AG09319 (cell line): ENCODE measurements around the gene SCART1.
"Not testable (repeated sequence)": the region's sequence is repeated elsewhere in the genome, so short reads cannot be mapped to it uniquely, and the experiment has no call there.

Experiments
- DNase-seq: peaks from one replicate; pipeline ENCODE4 v3.0.0-alpha.2; 2010; ENCODE audit warnings: low read depth; ENCODE audit errors: extremely low read depth
- CTCF ChIP-seq: IDR thresholded peaks from 2 replicates; pipeline ENCODE4 v1.5.1; 2011; ENCODE audit warnings: low read depth, mild to moderate bottlenecking, inconsistent platforms, low read length, moderate library complexity

Gene SCART1

GRCh38 chr10:133422807-133423771 is 30.7 kb upstream of the SCART1 start:
- no peak for DNase-seq
- no peak for TF ChIP-seq CTCF

- DNase-seq, result not testable (repeated sequence)
These were observed 29.6 kb upstream of the SCART1 start for GRCh38 chr10:133424102-133424501.

- DNase-seq, result not testable (repeated sequence)
These were observed 29.1 kb upstream of the SCART1 start, which contains the start of gene SPRN for GRCh38 chr10:133424601-133425000. TSS of gene SPRN (minus strand) at chr10:133424625. CDS start at chr10:133423681, 944 bp downstream.

GRCh38 chr10:133429571-133429970 is 24.2 kb upstream of the SCART1 start:
- not testable (repeated sequence) for DNase-seq

GRCh38 chr10:133431888-133432613 is 21.7 kb upstream of the SCART1 start:
- DNase-seq, result not testable (repeated sequence)

- not testable (repeated sequence) for DNase-seq
These were observed 21.0 kb upstream of the SCART1 start for GRCh38 chr10:133432789-133433188.

GRCh38 chr10:133438711-133439273 is 15.0 kb upstream of the SCART1 start:
- TF ChIP-seq CTCF, result peak; percentile 12

GRCh38 chr10:133439517-133440461 is 14.0 kb upstream of the SCART1 start:
- TF ChIP-seq CTCF, result no peak
- DNase-seq, result no peak

More at GRCh38 chr10:133438711-133439273, 15.0 kb upstream of the SCART1 start:
- DNase-seq, result no peak

GRCh38 chr10:133440633-133441285 is 13.0 kb upstream of the SCART1 start:
- TF ChIP-seq CTCF, result no peak
- DNase-seq, result no peak

GRCh38 chr10:133441356-133441755 is 12.4 kb upstream of the SCART1 start:
- DNase-seq, result not testable (repeated sequence)
